T-helper 1 cell treated with Interleukin-12 subunit alpha and Interleukin-12 subunit beta and Interleukin-4 antibody, amounts not matched to agents 30 ng/mL and 1 ng/mL, for 36 hours (primary cell): Measurements from ENCODE around the gene GABRA6. TPM values are rescaled to one million over a fixed set of nuclear protein-coding genes. Genes with fewer than 3 reads are reported as not detected.

Experiments
- intact Hi-C: fragments of 100-400 bp; cut with micrococcal nuclease; formaldehyde crosslinking; loops from one replicate; pipeline ENCODE4 v1.15.1; 2024
- total RNA-seq: library from RNA; stranded (reverse); gene quantifications from 2 replicates; pipeline ENCODE4 v1.2.3, GENCODE V29; 2022

Gene GABRA6
- total RNA-seq, 1 donor from 2014 or later = not detected

- intact Hi-C loops = no loop called here
These were observed 65.7 kb downstream of the GABRA6 start for GRCh38 chr5:161751265-161751664.

Other genes starting within 250 kb of the GABRA6 start
- not detected in 2 replicates for gene GABRB2, start 139.0 kb upstream of the GABRA6 start, total RNA-seq
- gene GABRA1, start 162.4 kb downstream of the GABRA6 start, total RNA-seq = not detected in 2 replicates